GM18858 (cell line): ENCODE data around the gene NSG1.

ENCODE experiments used
- ATAC-seq: cut with Tn5 transposase; IDR thresholded peaks from one replicate; pipeline ENCODE4 v1.9.1; 2021; ENCODE audit not compliant: unreplicated experiment

NSG1 gene

DNA sequence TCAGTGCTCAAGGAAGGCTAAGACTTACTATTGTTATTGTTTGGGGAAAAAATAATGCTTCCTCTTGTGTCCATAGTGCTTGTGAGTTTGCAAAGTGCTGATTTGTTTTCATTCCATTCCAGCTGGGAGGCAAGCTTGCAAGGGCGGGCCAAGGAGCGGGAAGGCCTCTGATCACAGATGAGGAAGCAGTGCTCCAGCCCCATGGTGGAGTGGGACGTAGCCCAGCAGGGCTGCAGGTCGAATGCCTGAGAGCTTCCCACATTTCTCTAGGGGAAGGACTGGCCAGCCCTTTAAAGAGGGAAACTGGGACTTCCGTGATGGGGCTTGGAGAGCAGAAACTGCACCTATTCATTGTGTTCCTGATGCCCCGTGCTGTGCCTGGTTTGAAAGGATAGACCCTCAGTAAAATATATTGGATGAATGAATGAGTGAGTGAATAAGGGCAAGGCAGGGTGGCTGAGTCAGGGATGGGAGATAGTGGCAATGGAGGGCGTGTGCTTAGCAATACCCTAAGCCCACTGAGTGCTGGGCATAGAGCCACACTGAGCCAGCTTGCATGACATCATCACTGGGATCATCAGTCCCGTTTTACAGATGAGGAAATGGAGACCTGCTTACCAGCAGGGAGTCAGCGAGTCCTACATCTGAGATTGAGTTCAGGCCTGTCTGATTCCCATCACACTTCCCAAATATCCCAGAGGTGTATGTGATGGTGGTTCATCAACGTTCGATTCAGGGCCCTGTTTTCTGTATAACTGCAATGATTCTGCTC lies 17.9 kb upstream of the NSG1 start:
- ATAC-seq: no peak

DNA sequence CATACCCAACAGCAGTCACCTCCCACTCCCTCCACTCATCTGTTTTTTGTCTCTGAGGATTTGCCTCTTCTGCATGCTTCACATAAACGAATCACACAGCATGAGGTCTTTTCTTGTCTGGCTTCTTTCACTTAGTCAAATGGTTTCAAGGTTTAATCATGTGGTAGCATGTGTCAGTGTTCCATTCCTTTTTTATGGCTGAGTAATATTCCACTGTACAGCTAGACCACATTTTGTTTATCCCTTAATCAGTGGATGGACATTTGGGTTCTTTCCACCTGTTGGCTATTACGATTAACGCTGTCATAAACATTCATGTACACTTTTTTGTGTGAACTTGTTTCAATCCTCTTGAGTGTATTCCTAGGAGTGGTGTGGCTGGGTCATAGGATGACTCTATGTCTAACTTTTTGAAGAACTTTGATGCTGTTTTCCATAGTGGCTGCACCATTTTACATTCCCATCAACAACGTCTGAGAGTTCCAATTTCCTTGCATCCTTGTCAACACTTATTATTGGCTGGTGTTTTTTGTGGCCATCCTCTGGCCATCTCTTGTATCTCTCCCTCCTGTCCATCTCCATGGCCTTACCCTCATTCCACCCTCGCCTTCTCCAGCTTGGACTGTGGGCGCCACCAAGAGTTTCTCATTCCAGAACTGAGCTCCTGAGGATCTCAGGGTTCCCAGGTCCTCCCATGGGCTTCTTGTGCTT lies 12.4 kb upstream of the NSG1 start:
- ATAC-seq: no peak

- no peak for ATAC-seq
Observed at GRCh38 chr4:4376074-4376473, 10.8 kb upstream of the NSG1 start.

GRCh38 chr4:4377191-4377590 lies 9.7 kb upstream of the NSG1 start:
- ATAC-seq: no peak

DNA sequence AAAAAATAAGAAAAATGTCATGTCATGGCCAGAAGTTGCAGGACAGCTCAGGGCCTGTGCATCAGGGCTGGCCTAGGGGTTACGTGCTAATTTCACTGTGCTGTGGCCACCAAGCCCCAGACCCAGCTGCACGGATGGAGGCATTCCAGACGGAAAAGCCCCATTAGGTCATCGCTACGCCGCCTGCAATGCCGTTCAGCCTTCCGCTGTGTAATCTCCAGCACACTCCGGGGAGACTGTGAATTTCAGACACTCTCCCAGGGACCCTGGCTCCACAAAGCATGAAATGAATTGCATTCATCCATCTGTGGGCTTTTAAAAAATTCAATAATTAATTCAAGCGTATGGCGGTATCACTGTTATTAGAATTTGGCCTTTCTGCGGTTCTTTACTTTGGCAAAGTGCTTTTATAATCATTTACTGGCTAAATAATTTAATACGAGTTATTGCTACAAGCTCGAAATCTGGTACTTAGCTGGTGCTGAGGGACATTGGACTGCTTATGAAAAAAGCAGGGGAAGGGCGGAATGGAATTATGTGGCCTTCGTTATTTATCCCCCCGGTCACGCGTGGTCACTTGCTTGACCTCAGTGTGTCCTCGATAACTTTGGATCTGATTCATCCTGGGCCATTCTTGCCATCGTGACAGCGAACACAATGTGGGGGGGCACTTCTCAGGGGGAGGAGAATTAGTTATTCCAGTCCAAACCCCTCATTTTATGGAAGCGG lies 9.0 kb upstream of the NSG1 start:
- ATAC-seq: no peak

DNA sequence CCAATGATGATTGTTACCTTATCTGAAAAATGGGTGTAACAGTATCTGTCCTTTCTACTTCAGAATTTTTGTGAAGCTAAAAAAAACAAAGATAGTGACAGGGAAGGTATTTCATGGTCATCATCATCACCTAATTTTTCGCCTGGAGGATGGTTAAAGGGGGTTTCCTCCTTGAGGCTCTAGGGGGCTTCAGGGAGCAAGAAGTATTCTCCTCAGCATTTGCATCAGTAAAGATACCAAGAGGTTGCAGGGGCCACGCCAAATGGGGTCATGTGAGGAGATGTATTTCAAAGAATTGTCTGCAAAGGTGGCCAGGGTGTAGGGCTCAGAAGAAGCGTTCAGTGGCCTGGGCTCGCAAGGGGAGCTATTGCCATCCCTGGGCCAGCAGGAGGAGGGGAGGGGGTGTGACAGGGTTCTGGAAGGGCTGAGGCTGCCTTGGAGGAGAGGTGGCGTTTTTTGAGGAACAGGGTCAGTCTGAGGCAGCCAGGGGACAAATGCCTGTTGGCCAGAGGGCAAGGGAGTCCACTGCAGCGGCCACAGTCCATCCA lies 7.3 kb upstream of the NSG1 start:
- no peak for ATAC-seq

- ATAC-seq: no peak
Observed at GRCh38 chr4:4383085-4383484, 3.8 kb upstream of the NSG1 start.

DNA sequence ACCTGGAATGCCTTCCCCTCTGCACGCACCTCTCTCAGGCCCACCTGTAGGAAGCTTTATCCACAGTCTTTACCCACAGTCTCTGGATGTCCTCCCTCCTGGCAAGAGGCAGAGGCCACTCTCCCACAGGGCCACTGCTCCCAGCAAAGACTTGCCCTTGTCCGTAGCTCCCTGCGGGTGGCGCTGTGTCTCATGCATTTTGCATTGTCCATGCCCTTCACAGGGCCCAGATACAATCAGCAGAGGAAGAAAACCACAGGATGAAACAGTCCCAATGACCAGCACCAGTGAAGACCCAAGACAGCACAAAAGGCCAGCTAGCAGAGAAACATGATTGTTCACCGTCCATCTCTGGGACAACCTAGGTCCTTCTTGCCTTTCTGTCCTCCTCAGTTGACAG lies 2.1 kb upstream of the NSG1 start:
- ATAC-seq: no peak

GRCh38 chr4:4385729-4386295 lies 1.1 kb upstream of the NSG1 start:
- no peak for ATAC-seq

DNA sequence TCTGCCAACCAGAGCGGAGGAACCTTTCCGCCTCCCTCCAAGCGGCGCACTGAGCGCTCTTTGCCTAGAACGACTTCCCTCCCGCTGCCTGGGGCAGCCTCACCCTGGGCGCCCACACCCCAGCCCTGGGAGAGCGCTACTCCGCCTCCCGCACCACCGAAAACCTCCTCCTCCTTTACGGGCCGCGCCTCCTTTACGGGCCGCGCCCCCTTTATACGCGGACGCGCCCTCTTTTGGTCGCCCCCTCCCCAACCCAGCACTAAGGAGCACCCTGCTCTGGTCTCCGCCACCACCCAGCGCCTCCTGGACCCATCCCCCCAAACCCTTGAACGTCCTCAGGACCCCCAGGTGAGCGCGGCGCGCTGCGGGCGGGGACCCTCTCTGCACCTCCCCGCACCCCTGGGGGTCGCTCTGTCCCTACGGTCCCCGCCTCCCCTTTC lies 586 bp upstream of the NSG1 start:
- no peak for ATAC-seq

DNA sequence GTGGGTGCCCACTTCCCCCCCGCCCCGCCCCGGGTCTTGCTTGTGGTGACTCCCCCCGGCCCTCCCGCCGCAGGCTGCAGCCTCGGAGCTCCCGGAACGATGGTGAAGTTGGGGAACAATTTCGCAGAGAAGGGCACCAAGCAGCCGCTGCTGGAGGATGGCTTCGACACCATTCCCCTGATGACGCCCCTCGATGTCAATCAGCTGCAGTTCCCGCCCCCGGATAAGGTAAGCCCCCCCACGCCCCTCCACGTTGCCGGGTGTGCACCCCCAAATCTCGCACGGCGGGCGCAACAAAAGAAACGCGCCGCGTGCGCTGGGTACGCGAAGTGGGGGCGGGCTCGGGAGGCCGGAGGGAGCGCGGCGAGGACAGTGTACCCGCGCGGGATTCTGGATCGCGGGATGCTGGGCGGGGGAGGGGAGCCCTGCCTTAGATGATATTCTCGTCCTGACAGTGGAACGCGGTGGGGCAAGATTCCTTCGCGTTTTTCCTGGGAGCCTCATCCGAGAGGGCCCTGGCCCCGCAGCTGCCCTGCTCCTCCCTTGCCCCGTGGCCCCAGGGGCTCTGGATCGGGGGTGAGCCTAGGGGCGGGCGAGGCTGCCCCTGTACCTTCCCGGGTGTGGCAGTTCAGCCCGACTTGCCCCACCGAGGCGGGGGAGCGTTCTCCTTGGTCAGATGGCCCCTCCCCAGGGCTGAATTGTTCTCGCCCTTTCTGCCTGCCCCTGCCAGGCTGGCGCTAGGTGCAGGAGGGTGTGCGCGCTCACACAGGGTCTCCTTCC lies 819 bp downstream of the NSG1 start:
- no peak for ATAC-seq

- no peak for ATAC-seq
Observed at GRCh38 chr4:4388311-4388790, 1.4 kb downstream of the NSG1 start.

DNA sequence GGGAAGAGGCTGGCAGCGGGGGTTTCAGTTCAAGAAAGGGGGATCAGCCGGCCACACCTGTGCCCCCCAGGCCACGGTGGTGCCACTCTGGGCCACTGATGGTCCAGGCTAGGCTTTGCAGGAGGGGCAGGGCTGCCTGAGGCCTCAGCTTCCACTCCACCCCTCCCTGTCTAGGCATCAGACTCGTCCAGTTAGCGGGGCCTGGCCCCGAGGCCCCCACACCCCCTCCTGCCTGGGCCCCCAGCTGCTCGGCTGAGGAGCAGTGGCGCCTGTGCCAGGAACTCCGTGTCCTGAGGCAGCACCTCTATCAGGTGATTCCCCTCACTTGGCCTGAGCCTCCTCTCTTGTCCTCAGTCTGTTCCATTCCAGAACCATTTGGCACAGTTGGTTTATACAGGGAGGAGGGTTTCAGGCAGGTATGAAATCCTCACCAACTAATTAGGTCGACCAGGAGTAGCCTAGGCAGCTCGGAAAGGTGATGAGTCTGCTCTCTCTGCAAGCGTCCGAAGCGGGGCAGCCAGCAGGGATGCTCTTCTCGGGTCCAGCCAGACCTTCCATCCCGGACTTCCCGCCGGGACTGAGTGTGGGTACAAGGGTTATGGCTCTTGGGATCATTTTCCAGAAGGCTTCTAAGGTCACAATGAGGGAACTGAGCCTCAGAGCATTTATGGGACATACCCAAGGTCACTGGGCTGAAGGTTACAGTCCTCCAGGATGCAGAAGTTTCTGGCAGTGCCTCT lies 2.1 kb downstream of the NSG1 start:
- ATAC-seq: no peak

DNA sequence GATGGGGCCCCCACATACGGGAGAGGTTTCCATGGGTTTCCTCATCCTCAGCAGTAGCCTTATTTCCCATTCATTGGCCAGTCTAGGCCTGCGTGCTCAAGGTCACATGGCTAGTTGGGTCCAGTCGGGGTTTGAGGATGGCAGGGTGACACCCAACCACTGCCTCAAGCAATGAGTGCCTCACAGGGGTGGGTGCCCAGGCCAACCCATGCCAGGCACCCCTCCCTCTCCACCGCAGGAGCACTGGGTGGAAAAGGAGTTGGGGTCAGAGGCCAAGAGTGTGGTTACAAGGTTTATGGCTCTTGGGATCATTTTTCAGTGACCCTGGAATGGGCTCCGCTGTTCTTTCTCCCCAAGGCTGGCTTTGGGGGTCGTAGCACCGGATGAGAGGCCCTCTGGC lies 3.1 kb downstream of the NSG1 start:
- no peak for ATAC-seq

DNA sequence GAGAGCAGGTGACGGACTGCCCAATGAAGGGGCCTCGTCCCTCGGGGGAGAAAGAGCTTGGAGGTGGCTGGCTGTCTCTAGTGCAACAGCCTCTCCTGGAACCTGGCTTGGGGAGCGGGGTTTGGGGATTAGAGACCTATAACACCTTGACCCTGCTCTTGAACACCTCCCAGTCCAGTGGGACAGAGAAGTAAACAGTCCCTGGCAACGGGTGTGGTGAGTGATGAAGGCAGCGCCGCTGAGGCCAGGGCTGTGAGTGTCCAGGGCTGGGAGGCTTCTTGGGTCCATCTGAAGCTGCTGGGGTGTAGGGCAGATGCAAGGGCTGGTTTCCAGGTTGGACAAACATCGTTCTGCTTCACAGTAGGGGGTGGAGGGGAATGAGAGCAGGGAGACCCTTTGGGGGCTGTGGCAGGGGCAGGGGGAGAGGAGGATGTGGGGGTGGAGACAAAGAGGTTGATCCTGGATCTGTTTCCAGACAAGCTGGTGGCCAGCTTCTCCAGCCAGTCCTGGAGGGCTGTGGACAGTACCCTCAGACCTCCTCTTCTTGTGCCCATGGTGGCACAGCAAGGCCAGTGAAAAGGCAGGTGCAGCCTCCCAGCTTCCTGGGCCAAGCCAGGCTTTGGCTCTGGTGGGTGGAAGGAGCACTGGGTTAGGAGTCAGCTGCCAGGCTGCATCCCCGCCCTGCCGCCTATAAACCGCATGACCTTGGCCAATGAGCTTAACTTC lies 3.8 kb downstream of the NSG1 start:
- no peak for ATAC-seq

DNA sequence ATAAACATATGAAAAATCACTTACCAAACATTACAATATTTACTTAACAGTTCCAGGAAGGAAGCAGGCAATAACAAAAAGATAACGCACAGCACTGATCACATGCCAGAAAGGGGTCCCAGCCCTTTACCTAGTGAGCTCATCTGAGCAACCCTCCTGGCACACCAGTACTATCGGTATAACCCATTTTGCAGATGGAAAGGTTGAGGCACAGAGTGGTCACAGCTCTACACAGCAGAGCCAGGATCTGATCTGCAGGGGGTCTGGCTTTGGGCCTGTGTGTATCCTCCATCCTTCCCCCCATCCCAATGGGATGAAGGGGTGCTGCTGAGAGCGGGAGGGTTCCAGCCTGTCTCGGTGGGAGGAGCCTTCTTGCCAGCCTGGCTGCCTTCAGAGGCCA lies 5.0 kb downstream of the NSG1 start:
- no peak for ATAC-seq

DNA sequence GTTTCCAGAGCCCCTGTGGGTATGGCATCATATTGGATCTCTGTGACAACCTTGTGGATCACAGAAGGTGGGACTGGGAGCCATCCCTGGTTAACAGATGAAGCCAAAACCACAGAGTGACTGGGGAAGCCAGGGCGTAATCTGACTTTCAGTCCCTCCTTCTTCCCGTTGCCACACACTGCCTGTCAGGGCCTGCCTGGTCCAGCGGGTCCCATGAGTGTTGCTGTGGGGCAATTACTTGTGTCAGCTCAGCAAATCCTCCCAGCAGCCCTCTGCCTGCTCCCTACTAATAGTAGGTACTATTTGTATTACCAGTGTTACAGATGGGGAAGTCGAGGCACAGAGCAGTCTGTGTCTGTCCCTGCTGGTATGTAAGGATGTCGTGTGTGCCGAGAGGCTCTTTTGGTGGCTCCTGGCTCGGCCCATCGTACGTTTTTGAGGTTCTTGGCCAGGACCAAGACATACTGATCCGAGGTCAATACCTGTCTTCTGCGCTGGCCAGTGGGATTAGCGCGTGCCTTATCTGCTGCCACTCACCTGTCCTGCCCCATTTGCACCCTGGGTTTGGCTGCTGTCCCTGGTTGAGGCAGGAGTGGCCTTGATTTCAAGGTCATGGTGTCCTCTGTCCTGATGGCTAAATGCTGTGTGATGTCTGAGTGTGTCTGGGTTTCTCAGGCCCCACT lies 5.7 kb downstream of the NSG1 start:
- no peak for ATAC-seq

DNA sequence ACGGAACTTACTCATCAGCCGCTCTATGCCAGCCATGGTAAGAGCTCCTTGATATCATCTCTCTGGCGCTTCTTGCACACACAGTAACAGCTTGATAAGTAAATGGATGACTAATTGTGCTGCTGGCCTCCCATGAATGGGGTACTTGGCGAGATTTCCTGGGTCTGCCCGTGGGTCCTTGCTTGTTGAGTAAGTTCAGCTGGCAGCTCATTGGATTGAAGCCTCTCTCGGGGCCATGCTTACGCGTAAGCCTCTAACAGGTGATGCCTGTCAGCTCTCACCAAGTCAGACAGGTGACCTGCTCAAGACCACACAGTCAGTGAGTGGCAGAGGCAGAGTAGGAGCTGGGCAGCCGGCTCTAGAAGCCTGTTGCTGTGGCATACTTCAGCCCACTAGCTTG lies 7.7 kb downstream of the NSG1 start:
- no peak for ATAC-seq

- no peak for ATAC-seq
Observed at GRCh38 chr4:4395371-4395770, 8.5 kb downstream of the NSG1 start.
